ENCODE data around the gene TNFAIP8.

Gene TNFAIP8

DNA sequence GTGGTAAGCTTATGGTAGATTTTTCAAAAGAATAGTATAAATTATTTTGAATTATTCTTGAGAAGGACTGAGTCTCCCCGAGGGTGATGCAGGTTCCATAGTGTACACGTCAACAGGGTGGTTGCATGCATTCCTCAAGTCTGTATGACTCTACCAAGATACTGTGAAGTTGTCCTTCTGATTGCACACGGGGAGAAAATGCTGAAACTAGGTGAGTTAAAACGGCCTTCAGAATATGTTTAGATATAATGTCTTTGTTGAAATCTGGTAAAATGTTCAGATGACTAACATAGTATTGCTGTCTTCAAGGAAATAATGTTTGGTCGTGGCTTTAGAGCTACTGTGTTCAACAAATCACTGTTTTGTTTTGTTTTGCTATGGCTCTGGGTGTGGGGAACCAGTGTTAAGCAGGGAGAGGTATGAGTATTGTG, 22.4 kb upstream of the TNFAIP8 start:
- FAIRE-seq (no peak), DNase-seq (ENCODE audit: insufficient read length, low spot score) (no peak)
- TF ChIP-seq, protein P1, sequence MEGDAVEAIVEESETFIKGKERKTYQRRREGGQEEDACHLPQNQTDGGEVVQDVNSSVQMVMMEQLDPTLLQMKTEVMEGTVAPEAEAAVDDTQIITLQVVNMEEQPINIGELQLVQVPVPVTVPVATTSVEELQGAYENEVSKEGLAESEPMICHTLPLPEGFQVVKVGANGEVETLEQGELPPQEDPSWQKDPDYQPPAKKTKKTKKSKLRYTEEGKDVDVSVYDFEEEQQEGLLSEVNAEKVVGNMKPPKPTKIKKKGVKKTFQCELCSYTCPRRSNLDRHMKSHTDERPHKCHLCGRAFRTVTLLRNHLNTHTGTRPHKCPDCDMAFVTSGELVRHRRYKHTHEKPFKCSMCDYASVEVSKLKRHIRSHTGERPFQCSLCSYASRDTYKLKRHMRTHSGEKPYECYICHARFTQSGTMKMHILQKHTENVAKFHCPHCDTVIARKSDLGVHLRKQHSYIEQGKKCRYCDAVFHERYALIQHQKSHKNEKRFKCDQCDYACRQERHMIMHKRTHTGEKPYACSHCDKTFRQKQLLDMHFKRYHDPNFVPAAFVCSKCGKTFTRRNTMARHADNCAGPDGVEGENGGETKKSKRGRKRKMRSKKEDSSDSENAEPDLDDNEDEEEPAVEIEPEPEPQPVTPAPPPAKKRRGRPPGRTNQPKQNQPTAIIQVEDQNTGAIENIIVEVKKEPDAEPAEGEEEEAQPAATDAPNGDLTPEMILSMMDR (IDR thresholded peaks at IDR 0.05; ENCODE audit: insufficient read depth, missing control alignments): no peak

- TF ChIP-seq, protein P1 (IDR thresholded peaks at IDR 0.05; ENCODE audit: insufficient read depth, missing control alignments): no peak
- FAIRE-seq: no peak
- DNase-seq (ENCODE audit: insufficient read length, low spot score): no peak
These were observed 20.6 kb upstream of the TNFAIP8 start for GRCh38 chr5:119335261-119335677.

- no peak for DNase-seq (ENCODE audit: insufficient read length, low spot score)
- TF ChIP-seq, protein P1 (IDR thresholded peaks at IDR 0.05; ENCODE audit: insufficient read depth, missing control alignments): no peak
- FAIRE-seq: no peak
These were observed 19.6 kb upstream of the TNFAIP8 start for GRCh38 chr5:119336262-119336661.

DNA sequence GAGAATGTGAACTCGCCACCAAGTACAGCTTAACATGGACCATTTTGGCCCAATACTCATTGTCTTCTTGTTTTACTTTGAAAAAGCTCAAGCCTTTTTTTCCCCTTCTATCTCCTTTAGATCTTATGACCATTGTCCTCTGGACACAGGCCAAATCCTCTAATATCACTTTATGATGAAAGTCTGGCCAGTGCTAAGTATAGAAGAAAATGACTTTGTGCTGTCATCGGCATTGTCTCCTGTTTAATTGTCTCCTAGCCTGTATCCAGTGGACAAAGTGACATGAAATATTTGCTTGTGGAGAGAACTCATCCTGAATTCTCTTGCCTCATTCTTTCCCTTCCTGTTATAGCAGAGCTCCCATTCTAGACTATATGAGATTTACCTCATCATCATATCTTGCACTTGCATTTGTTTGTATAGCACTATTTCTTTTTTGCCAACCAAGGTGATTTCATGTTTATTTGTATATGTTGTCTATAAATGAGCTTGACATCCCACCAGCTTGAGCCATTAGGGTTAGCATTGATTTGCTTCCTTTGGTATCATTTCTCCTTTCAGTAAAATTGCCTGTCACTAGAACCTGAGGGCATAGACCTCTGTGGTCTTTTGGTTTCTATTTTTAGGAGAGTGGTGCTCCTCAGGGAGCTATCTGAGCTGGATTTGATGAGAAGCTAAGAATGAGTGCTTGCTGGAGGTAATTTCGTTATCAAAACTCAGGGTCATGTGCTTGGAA, 18.8 kb upstream of the TNFAIP8 start:
- TF ChIP-seq, protein P1 (IDR thresholded peaks at IDR 0.05; ENCODE audit: insufficient read depth, missing control alignments): no peak
- DNase-seq (ENCODE audit: insufficient read length, low spot score): no peak
- no peak for FAIRE-seq

DNA sequence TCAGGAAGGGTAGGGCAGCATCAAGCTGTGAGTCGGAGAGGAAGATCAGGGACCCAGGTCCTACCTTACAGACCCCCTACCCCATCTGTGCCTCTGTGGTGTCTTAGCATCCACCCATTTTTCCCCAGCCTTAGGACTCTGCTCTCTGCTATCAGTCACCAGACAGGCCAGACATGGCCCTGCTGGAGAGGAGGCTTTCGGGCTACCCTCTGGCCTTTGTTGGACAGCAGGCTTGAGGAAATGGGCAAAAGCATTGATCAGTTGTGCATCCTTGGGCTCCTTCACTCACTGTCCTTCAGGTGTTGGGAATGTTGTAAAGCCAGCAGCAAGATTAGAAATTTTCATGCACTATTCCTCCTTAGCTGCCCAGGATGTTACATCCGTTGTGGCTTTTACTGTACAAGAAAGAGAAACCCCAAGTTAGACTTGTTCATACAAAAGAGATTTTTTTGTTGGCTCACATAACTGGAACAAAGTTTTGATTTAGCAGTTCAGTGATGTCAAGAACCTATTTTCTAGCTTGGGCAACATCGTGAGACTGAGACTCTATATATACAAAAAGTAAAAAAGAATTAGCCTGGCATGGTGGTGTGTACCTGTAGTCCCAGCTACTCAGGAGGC, 17.4 kb upstream of the TNFAIP8 start:
- DNase-seq (ENCODE audit: insufficient read length, low spot score): no peak
- FAIRE-seq: no peak
- TF ChIP-seq, protein P1 (IDR thresholded peaks at IDR 0.05; ENCODE audit: insufficient read depth, missing control alignments): no peak

DNA sequence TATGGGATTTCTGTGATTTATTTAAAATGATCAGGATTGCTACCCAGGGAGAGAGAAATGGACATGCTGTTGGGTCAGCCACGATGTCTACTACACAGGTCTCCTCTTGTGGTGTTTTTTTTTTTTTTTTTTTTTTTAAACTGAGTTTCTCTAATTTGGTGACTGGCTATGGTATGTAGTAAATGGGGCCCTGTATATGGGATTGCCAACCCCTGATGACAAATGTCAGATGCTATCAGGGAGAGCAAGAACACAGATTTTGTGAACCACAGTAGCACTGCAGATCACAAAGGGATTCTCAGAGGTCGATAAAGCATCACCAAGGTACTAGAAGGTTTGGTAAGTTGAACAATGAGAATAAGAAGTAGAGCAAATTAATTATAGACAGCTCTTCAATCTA, 16.5 kb upstream of the TNFAIP8 start:
- FAIRE-seq: no peak
- TF ChIP-seq, protein P1 (IDR thresholded peaks at IDR 0.05; ENCODE audit: insufficient read depth, missing control alignments): no peak

DNA sequence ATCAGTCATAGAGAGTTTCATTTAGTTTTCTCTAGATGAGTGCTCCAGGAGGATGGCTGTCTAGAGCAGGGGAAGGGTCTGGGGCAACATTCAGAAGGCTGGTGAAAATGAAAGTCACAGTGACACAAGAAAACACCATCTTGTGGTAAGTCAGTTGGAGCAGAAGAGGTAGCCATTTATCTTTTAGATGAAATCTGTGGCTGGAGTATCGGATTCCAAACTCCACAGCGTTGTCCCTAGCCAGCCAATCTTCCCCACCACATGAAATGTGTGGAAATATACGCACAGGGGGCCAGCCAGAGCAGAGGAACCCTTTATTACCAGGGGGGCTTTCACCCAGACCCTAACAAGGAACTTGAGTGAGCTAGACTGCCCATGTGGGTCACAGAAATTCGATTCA, 15.9 kb upstream of the TNFAIP8 start:
- no peak for FAIRE-seq
- TF ChIP-seq, protein P1 (IDR thresholded peaks at IDR 0.05; ENCODE audit: insufficient read depth, missing control alignments): no peak
- no peak for DNase-seq (ENCODE audit: insufficient read length, low spot score)

More for the DNA sequence above, 16.5 kb upstream of the TNFAIP8 start:
- no peak for DNase-seq (ENCODE audit: insufficient read length, low spot score)
